ENCODE results near the gene ATXN1. TPM values are rescaled to one million over a fixed set of nuclear protein-coding genes. Genes with fewer than 3 reads are reported as not detected.
A peak's percentile ranks its signal among the peaks of the same experiment; 100 is the strongest.

ATXN1 gene
- total and polyA plus RNA-seq, 2 of the 8 experiments (the other 6 are each of a cell fraction or from before 2014, with no cell fraction given), result 1.6 to 4.0 TPM

GRCh38 chr6:16419636-16420336, 341.5 kb downstream of the ATXN1 start:
- H4K91ac ChIP-seq (replicated peaks; ENCODE audit: insufficient read length, low read length), result no peak overlapping the region
- no peak overlapping the region for H2BK12ac ChIP-seq (ENCODE audit: low read depth, low read length)
- no peaks in the 10 kb centered on the region for H3K27me3 ChIP-seq (replicated peaks in 1 of 4; ENCODE audit: control insufficient read depth in 3 of 4, extremely low read depth in 1 of 4, insufficient read depth in 3 of 4, low read length in 3 of 4)
- H3K27ac ChIP-seq (ENCODE audit: low read depth, low read length), result no peak overlapping the region
- no peak overlapping the region for H3K56ac ChIP-seq (replicated peaks; ENCODE audit: insufficient read length, low read depth, low read length)
- peaks cover 0 to 7% (median 2%) of the 10 kb centered on the region in 4 experiments; a peak in 2 of 7 replicates for H3K4me1 ChIP-seq (replicated peaks in 1 of 4; ENCODE audit: control insufficient read depth in 3 of 4, insufficient read depth in 4 of 4, low read length in 3 of 4)
- H3K14ac ChIP-seq (ENCODE audit: insufficient read length), result no peak overlapping the region
- no peaks in the 10 kb centered on the region; the same call in 1 of the 2 replicates for H3K23me2 ChIP-seq (ENCODE audit: low read depth, low read length)
- DNase-seq (ENCODE audit: low read depth in 1 of 2, low spot score in 2 of 2) (no peak), FAIRE-seq (no peak)
- H2BK15ac ChIP-seq (ENCODE audit: low read length), result 0 out of 2 replicates have a peak overlapping the region, but pooled peaks have one; percentile 22
- POLR2A ChIA-PET (ENCODE audit: partially characterized antibody), result no interaction called here
- no peaks in the 10 kb centered on the region for H3K36me3 ChIP-seq (ENCODE audit: control insufficient read depth in 2 of 4, insufficient read depth in 4 of 4, low read length in 3 of 4)
- H2BK120ac ChIP-seq (replicated peaks; ENCODE audit: low read depth, low read length), result no peak overlapping the region
- no peak overlapping the region for H3K18ac ChIP-seq (ENCODE audit: extremely low read depth, low read length)
- no peaks in the 10 kb centered on the region for H3K79me2 ChIP-seq (ENCODE audit: control insufficient read depth in 1 of 2, insufficient read depth in 2 of 2, low read length in 2 of 2)
- H3K9me3 ChIP-seq (ENCODE audit: insufficient read depth in 2 of 2, low read depth in 1 of 2, low read length in 1 of 2), result no peaks in the 10 kb centered on the region
- no peak overlapping the region for H2AFZ ChIP-seq (ENCODE audit: low read length)
- H4K5ac ChIP-seq (ENCODE audit: insufficient read length, low read depth, low read length), result no peak overlapping the region
- no peak overlapping the region for H2AK5ac ChIP-seq (ENCODE audit: low read depth, low read length)
- H3K4ac ChIP-seq (replicated peaks; ENCODE audit: insufficient read length, low read depth, low read length), result no peak overlapping the region
- no peak overlapping the region for H2BK20ac ChIP-seq (ENCODE audit: low read length)
- CTCF ChIA-PET (ENCODE audit: partially characterized antibody), result interaction anchor here (0.7 to 3.7 kb wide), 4 partner anchors 10 to 88 kb away, joined by 3 to 24 read pairs (median 4); no protein-coding TSS in a partner anchor
- peak overlapping the region; percentile 60 for H4K8ac ChIP-seq (ENCODE audit: extremely low read depth, insufficient read depth, low read length)
- H3K79me1 ChIP-seq (ENCODE audit: low read depth, low read length), result no peaks in the 10 kb centered on the region
- WGBS, 2 experiments (ENCODE audit: extremely low coverage in 1 of 2, insufficient coverage in 1 of 2, insufficient read length in 1 of 2, insufficient replicate concordance in 2 of 2, low coverage in 1 of 2, low lambda C conversion rate in 2 of 2, missing lambda C conversion rate in 1 of 2), result 81% methylated on average over 10 of the region's 10 CpGs; no CpG with 5 or more reads in 1 of the 2 experiments
- H3K4me2 ChIP-seq (ENCODE audit: insufficient read depth in 1 of 2, low read depth in 2 of 2, low read length in 2 of 2), result no peak overlapping the region
- H3K4me3 ChIP-seq (ENCODE audit: extremely low read depth in 1 of 4, insufficient read depth in 2 of 4, low read depth in 3 of 4, low read length in 4 of 4), result no peak overlapping the region
- TF ChIP-seq SIN3A (conservative IDR thresholded peaks at IDR 0.05 in 1 of 2, IDR thresholded peaks at IDR 0.05 in 1 of 2; ENCODE audit: low read depth in 1 of 2, low read length in 2 of 2), result no peak
- TF ChIP-seq KDM4A (IDR thresholded peaks at IDR 0.05; ENCODE audit: low read depth, low read length, severe bottlenecking), result no peak
- no peak overlapping the region for H3K23ac ChIP-seq (ENCODE audit: insufficient read length)
- no peak overlapping the region; the same call in 1 of the 2 replicates for H2BK5ac ChIP-seq (ENCODE audit: low read depth, low read length)
- no peak overlapping the region for H3K9ac ChIP-seq (replicated peaks in 1 of 4; ENCODE audit: extremely low read depth in 1 of 4, low read depth in 3 of 4, low read length in 3 of 4)
- no peaks in the 10 kb centered on the region for H4K20me1 ChIP-seq (replicated peaks in 1 of 2; ENCODE audit: control insufficient read depth in 1 of 2, insufficient read depth in 2 of 2, low read length in 2 of 2)
